ENCODE measurements around the gene FAF1.

The FAF1 gene

DNA sequence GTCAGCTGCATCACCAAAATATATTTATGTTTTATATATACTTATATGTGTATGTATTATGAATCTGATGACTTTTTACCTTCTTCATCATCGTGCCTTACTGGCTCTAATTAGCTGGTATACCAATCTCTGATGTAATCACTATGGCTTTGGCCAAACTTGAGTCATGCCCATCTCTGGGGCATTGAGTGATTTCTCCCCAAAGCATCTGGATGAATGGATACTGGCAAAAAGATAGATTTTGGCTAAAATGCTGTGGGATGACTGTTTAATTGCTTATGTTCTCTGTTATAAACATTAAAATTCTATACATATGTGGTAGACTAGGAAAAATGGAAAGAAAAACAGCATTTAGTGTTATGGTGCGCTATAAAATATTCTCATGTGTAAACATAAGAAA is 29.6 kb upstream of the FAF1 start:
- H3K9me3 ChIP-seq (ENCODE audit: insufficient read depth, low read depth, low read length), result no peaks in the 10 kb centered on the region
- H3K36me3 ChIP-seq (ENCODE audit: insufficient read depth, low read depth, low read length), result no peaks in the 10 kb centered on the region
- H3K27me3 ChIP-seq (ENCODE audit: insufficient read depth, low read length), result peaks cover 8% of the 10 kb centered on the region
- H3K4me1 ChIP-seq (ENCODE audit: insufficient read depth, low read length), result no peaks in the 10 kb centered on the region
- H3K4me3 ChIP-seq (ENCODE audit: low read length), result no peak overlapping the region
- H3K9ac ChIP-seq (ENCODE audit: low read depth, low read length), result no peak overlapping the region
- no peak overlapping the region for H3K27ac ChIP-seq (ENCODE audit: low read length)

DNA sequence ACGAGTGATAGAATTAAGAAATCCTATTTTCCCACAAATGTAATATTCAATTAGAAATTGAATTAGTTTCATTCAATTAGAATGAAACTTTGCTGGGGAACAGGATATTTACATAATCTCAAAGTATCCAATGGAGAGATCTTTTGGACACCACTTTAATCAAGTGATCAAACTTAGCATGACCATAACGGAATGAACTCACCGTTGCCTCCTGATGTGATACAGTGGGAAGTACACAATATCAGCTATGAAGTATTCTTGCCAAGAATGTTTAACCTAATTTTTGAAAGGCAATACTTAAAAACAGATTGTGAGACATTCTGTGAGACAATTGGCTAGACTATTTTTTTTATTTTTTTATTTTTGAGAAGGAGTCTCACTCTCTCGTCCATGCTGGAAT is 26.6 kb upstream of the FAF1 start:
- no peaks in the 10 kb centered on the region for H3K36me3 ChIP-seq (ENCODE audit: insufficient read depth, low read depth, low read length)
- peaks cover 39% of the 10 kb centered on the region for H3K27me3 ChIP-seq (ENCODE audit: insufficient read depth, low read length)
- H3K9ac ChIP-seq (ENCODE audit: low read depth, low read length), result no peak overlapping the region
- no peak overlapping the region for H3K27ac ChIP-seq (ENCODE audit: low read length)
- no peak overlapping the region for H3K4me3 ChIP-seq (ENCODE audit: low read length)
- no peaks in the 10 kb centered on the region for H3K4me1 ChIP-seq (ENCODE audit: insufficient read depth, low read length)
- H3K9me3 ChIP-seq (ENCODE audit: insufficient read depth, low read depth, low read length), result no peaks in the 10 kb centered on the region

DNA sequence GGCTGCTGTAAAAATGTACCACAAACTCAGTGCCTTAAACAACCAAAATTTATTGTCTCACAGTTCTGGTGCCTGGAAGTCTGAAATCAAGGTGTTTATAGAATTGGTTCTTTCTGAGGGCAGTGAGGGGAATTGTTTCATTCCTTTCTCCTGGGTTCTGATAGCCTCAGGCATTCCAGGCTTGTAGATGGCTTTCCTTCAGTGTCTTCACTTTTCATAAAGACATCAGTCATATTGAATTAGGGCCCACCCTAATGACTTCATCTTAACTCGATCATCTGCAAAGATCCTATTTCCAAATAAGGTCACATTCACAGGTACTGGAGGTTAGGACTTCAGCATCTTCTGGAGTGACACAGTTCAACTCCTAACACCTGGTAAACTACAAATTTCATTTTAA is 25.0 kb upstream of the FAF1 start:
- Histone ChIP-seq H3K27me3 (ENCODE audit: insufficient read depth, low read length) (peaks cover 54% of the 10 kb centered on the region), H3K27ac (ENCODE audit: low read length) (no peak overlapping the region)

DNA sequence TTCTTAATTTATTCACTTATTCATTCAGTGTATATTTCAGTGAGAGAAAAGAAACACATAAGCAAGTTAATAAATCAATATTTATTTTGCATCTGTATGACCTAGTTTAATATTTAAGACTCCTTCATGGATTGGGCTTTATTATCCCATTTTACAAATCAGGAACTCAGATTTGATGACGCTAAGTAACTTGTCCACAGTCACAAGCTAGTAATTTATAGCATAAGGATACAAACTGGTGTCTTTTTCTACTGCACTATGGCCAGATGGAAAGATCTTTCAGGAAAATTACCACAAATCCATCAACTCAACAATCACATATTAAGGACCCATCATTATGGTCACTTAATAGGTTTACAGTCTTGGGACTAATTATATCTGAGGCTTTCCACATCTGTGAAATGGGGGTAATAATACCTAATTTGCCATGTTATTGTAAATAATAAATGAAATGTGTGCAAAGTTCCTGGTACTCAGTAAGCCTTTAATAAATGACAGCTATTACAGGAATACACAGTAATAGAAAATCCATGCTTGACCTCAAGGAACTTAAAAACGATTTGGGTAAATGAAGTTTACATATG is 23.2 kb upstream of the FAF1 start:
- Histone ChIP-seq H3K4me3 (ENCODE audit: low read length) (no peak overlapping the region), H3K27me3 (ENCODE audit: insufficient read depth, low read length) (peaks cover 72% of the 10 kb centered on the region), H3K4me1 (ENCODE audit: insufficient read depth, low read length) (peaks cover 4% of the 10 kb centered on the region; the same call in 1 of the 2 replicates), H3K9me3 (ENCODE audit: insufficient read depth, low read depth, low read length) (no peaks in the 10 kb centered on the region), H3K27ac (ENCODE audit: low read length) (no peak overlapping the region), H3K36me3 (ENCODE audit: insufficient read depth, low read depth, low read length) (no peaks in the 10 kb centered on the region), H3K9ac (ENCODE audit: low read depth, low read length) (no peak overlapping the region)

More for the DNA sequence above, 25.0 kb upstream of the FAF1 start:
- H3K4me3 ChIP-seq (ENCODE audit: low read length), result no peak overlapping the region
- no peak overlapping the region for H3K9ac ChIP-seq (ENCODE audit: low read depth, low read length)
- no peaks in the 10 kb centered on the region for H3K36me3 ChIP-seq (ENCODE audit: insufficient read depth, low read depth, low read length)
- H3K4me1 ChIP-seq (ENCODE audit: insufficient read depth, low read length), result no peaks in the 10 kb centered on the region
- H3K9me3 ChIP-seq (ENCODE audit: insufficient read depth, low read depth, low read length), result no peaks in the 10 kb centered on the region

DNA sequence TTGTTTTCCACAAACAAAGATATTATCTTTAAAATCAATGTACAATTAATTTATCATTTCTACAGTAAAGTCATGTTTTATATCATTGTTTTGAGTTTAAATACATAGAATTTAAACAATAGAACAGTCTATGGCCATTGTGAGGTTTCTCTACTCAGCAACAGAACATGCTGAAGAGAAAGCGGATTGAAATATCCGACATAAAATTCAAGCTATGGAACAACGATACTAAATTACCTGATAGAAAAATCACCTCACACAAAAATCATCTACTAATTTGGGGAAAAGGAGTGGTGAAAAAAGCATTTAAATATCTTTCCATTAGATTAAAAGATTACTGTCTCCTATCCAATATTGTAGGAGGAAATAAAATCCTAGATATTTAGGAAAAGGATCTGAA is 22.5 kb upstream of the FAF1 start:
- H3K27ac ChIP-seq (ENCODE audit: low read length), result no peak overlapping the region
- no peak overlapping the region for H3K9ac ChIP-seq (ENCODE audit: low read depth, low read length)
- H3K36me3 ChIP-seq (ENCODE audit: insufficient read depth, low read depth, low read length), result no peaks in the 10 kb centered on the region
- no peaks in the 10 kb centered on the region for H3K9me3 ChIP-seq (ENCODE audit: insufficient read depth, low read depth, low read length)
- peaks cover 4% of the 10 kb centered on the region; the same call in 1 of the 2 replicates for H3K4me1 ChIP-seq (ENCODE audit: insufficient read depth, low read length)
- H3K4me3 ChIP-seq (ENCODE audit: low read length), result no peak overlapping the region
- peaks cover 77% of the 10 kb centered on the region for H3K27me3 ChIP-seq (ENCODE audit: insufficient read depth, low read length)

DNA sequence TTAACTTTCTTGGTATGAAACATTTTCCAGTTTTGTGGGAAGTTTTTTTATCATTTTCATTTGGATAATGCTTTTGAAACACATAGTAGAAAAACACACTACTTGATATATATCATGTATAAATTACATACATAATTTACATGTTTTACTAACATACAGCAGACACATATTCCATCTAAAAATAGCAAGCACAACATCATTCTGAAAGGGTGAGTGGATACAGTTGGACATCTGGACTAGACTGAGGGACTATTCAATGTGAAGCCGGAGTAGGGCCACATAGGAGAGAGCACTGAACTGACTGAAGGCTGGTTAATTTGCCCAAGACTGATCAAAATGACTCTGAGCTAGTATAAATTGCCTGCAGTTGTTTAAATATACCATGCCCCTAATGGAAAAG is 21.7 kb upstream of the FAF1 start:
- no peaks in the 10 kb centered on the region for H3K36me3 ChIP-seq (ENCODE audit: insufficient read depth, low read depth, low read length)
- H3K4me3 ChIP-seq (ENCODE audit: low read length), result no peak overlapping the region
- no peaks in the 10 kb centered on the region for H3K9me3 ChIP-seq (ENCODE audit: insufficient read depth, low read depth, low read length)
- peaks cover 86% of the 10 kb centered on the region for H3K27me3 ChIP-seq (ENCODE audit: insufficient read depth, low read length)
- H3K4me1 ChIP-seq (ENCODE audit: insufficient read depth, low read length), result peaks cover 8% of the 10 kb centered on the region; the same call in 1 of the 2 replicates
- H3K27ac ChIP-seq (ENCODE audit: low read length), result no peak overlapping the region
- no peak overlapping the region for H3K9ac ChIP-seq (ENCODE audit: low read depth, low read length)

DNA sequence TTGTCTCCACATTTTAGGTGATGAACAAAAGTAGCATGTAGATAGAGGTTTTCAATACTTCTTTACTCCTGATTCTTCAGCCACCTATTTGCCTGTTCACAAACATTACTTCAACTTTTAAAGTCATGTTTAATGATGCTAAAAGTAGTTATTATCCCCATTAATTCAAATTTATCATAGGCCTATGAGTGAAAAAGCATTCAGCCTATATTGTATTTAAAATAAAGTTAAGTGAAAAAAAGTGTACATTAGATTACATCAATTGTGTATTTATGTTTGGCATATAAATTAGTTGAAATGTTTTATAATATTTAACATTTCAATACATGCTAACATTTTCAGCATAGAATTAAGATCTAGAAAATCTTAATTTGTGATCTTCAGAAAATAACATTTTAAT is 20.4 kb upstream of the FAF1 start:
- Histone ChIP-seq H3K9me3 (ENCODE audit: insufficient read depth, low read depth, low read length) (no peaks in the 10 kb centered on the region), H3K27me3 (ENCODE audit: insufficient read depth, low read length) (peaks cover 98% of the 10 kb centered on the region), H3K36me3 (ENCODE audit: insufficient read depth, low read depth, low read length) (no peaks in the 10 kb centered on the region), H3K9ac (ENCODE audit: low read depth, low read length) (no peak overlapping the region), H3K27ac (ENCODE audit: low read length) (no peak overlapping the region), H3K4me1 (ENCODE audit: insufficient read depth, low read length) (peaks cover 16% of the 10 kb centered on the region), H3K4me3 (ENCODE audit: low read length) (no peak overlapping the region)

DNA sequence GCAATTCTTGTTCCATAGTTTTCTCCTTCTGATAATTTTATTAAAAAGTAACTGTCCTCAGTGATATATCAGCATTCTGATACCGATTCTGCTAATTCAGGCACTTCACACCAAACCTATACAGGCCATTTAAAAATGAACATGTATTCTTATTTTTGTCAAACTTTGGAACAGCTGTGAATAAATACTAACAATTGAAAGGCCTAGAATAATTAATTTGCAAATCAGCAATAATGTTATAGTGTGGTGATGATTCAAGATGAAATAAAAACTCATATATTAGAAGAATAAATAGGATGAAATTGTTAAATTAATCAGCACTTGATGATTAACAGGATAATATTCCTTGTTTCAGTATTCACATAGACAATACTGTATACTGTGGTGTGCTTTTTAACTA is 19.9 kb upstream of the FAF1 start:
- H3K27me3 ChIP-seq (ENCODE audit: insufficient read depth, low read length), result peaks cover 98% of the 10 kb centered on the region
- no peaks in the 10 kb centered on the region for H3K36me3 ChIP-seq (ENCODE audit: insufficient read depth, low read depth, low read length)
- H3K9me3 ChIP-seq (ENCODE audit: insufficient read depth, low read depth, low read length), result no peaks in the 10 kb centered on the region
- H3K9ac ChIP-seq (ENCODE audit: low read depth, low read length), result no peak overlapping the region
- H3K4me1 ChIP-seq (ENCODE audit: insufficient read depth, low read length), result peaks cover 16% of the 10 kb centered on the region
- H3K4me3 ChIP-seq (ENCODE audit: low read length), result no peak overlapping the region
- no peak overlapping the region for H3K27ac ChIP-seq (ENCODE audit: low read length)

DNA sequence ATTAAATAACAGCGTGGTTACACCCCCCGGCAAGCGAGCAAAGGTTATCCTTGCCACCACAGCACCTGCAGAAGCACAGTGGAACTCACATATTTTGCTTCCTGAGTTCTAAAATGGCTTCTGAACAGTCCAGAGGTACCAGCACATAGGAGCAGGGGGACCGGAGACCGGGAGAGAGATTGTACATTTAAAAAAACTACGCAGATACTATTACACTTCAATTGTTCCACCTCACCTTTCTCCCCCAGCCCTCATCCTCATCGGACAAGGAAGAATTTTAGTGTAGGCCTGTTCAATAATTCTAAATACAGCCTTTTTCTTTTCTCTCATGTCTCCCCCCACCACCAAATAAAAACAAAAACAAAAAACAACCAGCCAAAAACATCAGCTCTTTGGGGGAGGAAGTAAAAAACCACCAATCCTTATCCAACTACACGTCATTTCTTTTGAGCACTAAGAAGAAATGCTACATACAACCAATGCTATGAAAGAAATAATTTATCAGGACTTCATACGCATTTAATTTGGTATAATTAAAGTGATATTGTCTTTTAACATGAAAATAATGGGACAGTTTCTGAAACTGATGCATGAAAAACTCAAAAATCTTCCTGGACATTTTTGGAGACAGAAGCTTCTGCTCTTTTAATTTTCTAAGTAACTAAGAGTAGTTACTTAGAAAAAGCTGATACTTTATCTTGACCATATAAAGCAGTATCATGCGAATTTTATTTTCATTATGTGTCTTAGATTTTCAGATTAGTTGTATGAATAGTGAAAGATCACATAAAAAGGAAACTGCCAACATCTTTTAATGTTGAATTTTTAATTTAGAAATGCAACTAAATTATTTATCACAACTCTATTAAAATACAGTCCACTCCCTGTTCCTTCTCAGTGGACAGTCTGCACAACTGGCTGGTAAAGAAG is 19.1 kb upstream of the FAF1 start:
- no peaks in the 10 kb centered on the region for H3K36me3 ChIP-seq (ENCODE audit: insufficient read depth, low read depth, low read length)
- no peak overlapping the region for H3K27ac ChIP-seq (ENCODE audit: low read length)
- peaks cover 98% of the 10 kb centered on the region for H3K27me3 ChIP-seq (ENCODE audit: insufficient read depth, low read length)
- peaks cover 16% of the 10 kb centered on the region for H3K4me1 ChIP-seq (ENCODE audit: insufficient read depth, low read length)
- H3K4me3 ChIP-seq (ENCODE audit: low read length), result peak overlapping the region; percentile 56
- no peak overlapping the region for H3K9ac ChIP-seq (ENCODE audit: low read depth, low read length)
- H3K9me3 ChIP-seq (ENCODE audit: insufficient read depth, low read depth, low read length), result no peaks in the 10 kb centered on the region

DNA sequence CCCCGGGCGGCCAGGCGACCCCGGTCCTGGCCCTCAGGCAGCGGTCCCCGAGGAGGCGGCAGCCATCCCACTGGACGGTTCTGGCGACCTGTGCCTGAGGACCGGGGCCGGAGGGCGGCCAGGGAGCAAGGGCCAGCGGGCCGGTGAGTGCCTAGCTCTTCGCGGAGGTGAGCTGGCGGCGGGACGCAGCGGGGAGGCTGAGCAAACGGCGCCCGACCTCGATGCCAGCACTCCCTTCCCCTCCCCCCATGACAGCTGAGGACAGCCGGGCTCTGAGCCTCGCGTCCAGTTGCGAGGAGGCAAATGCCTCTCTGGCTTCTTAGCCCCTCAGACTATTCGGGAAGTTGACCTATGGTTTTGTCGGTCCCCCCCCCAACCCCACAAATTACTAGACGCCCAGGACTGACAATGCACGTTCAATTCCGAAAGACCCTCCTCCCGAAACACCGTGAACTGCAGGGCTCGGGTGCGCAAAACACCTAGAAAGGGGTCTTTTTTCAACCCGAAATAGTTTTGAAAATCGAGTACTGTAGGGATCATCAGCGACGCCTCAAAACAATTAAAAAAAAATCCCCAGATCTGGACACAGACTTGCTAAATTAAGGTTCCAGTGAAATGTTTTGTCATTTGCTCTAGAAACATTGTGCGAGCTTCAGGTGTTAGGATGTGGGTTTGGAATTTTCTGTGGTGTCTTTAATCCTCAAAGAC is 18.2 kb upstream of the FAF1 start:
- Histone ChIP-seq H3K27ac (ENCODE audit: low read length) (no peak overlapping the region), H3K4me1 (ENCODE audit: insufficient read depth, low read length) (peaks cover 16% of the 10 kb centered on the region), H3K36me3 (ENCODE audit: insufficient read depth, low read depth, low read length) (no peaks in the 10 kb centered on the region), H3K4me3 (ENCODE audit: low read length) (peak overlapping the region; percentile 56), H3K9me3 (ENCODE audit: insufficient read depth, low read depth, low read length) (no peaks in the 10 kb centered on the region), H3K27me3 (ENCODE audit: insufficient read depth, low read length) (peaks cover 98% of the 10 kb centered on the region), H3K9ac (ENCODE audit: low read depth, low read length) (no peak overlapping the region)

DNA sequence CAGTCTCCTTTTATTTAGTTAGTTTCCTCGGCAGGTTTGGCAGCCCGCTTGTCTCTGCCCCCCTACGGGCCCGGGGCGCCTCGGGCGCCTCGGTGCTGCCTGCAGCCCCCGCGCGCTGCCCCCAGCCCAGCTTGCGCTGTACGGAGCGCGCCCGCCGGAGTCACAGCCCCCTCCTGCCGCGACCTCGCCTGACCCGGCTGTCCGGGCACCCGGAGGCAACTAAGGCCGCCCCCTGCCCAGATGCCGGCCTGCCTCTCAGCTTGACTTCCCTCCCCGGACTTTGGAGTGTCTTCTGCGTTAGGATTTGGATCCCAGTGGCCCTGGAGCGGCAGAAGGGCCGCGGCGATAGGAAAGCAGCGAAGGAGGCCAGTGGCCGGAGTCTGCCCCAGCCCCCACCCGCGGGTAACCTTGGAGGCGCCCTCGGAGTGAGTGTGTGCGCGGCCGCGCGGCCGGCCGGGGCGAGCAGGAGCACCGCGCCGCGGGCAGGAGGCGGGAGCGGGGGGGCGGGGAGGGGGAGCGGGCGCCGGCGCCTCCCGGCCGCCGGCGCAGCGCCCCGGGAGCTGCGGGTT is 17.6 kb upstream of the FAF1 start:
- peak overlapping the region; percentile 56; the same call in 1 of the 2 replicates for H3K4me3 ChIP-seq (ENCODE audit: low read length)
- no peak overlapping the region for H3K9ac ChIP-seq (ENCODE audit: low read depth, low read length)
- no peaks in the 10 kb centered on the region for H3K36me3 ChIP-seq (ENCODE audit: insufficient read depth, low read depth, low read length)
- peaks cover 16% of the 10 kb centered on the region for H3K4me1 ChIP-seq (ENCODE audit: insufficient read depth, low read length)
- no peaks in the 10 kb centered on the region for H3K9me3 ChIP-seq (ENCODE audit: insufficient read depth, low read depth, low read length)
- peaks cover 98% of the 10 kb centered on the region for H3K27me3 ChIP-seq (ENCODE audit: insufficient read depth, low read length)
- no peak overlapping the region for H3K27ac ChIP-seq (ENCODE audit: low read length)

All from iPS-20b (cell line).